K562 (cell line): ENCODE results near the gene UCN. TPM values are rescaled to one million over a fixed set of nuclear protein-coding genes. Genes with fewer than 3 reads are reported as not detected.

Experiments
- BCLAF1 ChIP-seq, 2 experiments: fragments of 450-650 bp in 1 of 2; IDR thresholded peaks; 2 replicates each; pipeline ENCODE4 v1.6.1; 2011 to 2017; ENCODE audit warnings: low read depth in 2 of 2, antibody characterized with exemption in 1 of 2, borderline replicate concordance in 1 of 2, low read length in 1 of 2, mild to moderate bottlenecking in 1 of 2, mixed read lengths in 1 of 2; ENCODE audit not compliant: control insufficient read depth in 1 of 2
- BRF1 ChIP-seq: IDR thresholded peaks from 3 replicates; pipeline ENCODE4 v1.6.1; 2011; ENCODE audit warnings: borderline replicate concordance, mild to moderate bottlenecking; ENCODE audit not compliant: insufficient read length; ENCODE audit errors: extremely low read depth
- CREB3L1 ChIP-seq: fragments of 450-650 bp; IDR thresholded peaks from 2 replicates; pipeline ENCODE4 v1.6.1; 2014; ENCODE audit warnings: low read depth, mild to moderate bottlenecking, moderate library complexity, borderline replicate concordance
- CREBBP ChIP-seq: IDR thresholded peaks from one replicate; pipeline ENCODE4 v1.6.1; 2012; ENCODE audit warnings: low read depth, mild to moderate bottlenecking, control low read depth, inconsistent platforms, low read length
- GTF2B ChIP-seq: IDR thresholded peaks from 2 replicates; pipeline ENCODE4 v1.6.1; 2011; ENCODE audit not compliant: insufficient read length; ENCODE audit errors: extremely low read depth
- HDAC3 ChIP-seq: fragments of 450-650 bp; IDR thresholded peaks from 2 replicates; pipeline ENCODE4 v1.6.1; 2018; ENCODE audit warnings: borderline replicate concordance, mild to moderate bottlenecking, moderate library complexity; ENCODE audit not compliant: partially characterized antibody
- JUNB ChIP-seq: fragments of 450-650 bp; formaldehyde crosslinking; conservative IDR thresholded peaks from 2 replicates; pipeline ENCODE4 v1.4.0; 2020; ENCODE audit warnings: mild to moderate bottlenecking
- KDM5B ChIP-seq: fragments of 200-600 bp; sonication (generic); IDR thresholded peaks from 2 replicates; pipeline ENCODE4 v1.6.1; 2012; ENCODE audit warnings: low read depth, mild to moderate bottlenecking, moderate library complexity, low read length, control low read depth, inconsistent platforms; ENCODE audit not compliant: insufficient replicate concordance
- KLF10 ChIP-seq: fragments of 250-450 bp; sonication (Bioruptor Pico); IDR thresholded peaks from 2 replicates; pipeline ENCODE4 v1.6.1; 2021; ENCODE audit warnings: matching md5 sums
- PCBP1 ChIP-seq: fragments of 200-400 bp; formaldehyde crosslinking; IDR thresholded peaks from 2 replicates; pipeline ENCODE4 v1.6.1; 2018; ENCODE audit warnings: mild to moderate bottlenecking, low read depth, low read length; ENCODE audit not compliant: poor library complexity, severe bottlenecking
- ZNF449 ChIP-seq: fragments of 250-450 bp; sonication (Bioruptor Pico); IDR thresholded peaks from 2 replicates; pipeline ENCODE4 v1.8.0; 2022; ENCODE audit warnings: moderate library complexity, mild to moderate bottlenecking, inconsistent platforms
- ZNF830 ChIP-seq: fragments of 250-450 bp; sonication (Bioruptor Pico); IDR thresholded peaks from 2 replicates; pipeline ENCODE4 v1.5.0; 2021; ENCODE audit warnings: mild to moderate bottlenecking
- polyA plus RNA-seq, 8 experiments: library from polyadenylated mRNA; depleted of rRNA in 4 of 8; stranded (reverse) in 5 of 8; unstranded in 3 of 8; fragments of >200 nt; fragmentation: Nextera tagmentation in 2 of 8; fragmentation: Illumina TruSeq in 1 of 8; extraction: Ambion mirVana in 2 of 8; extraction: Trizol in 1 of 8; gene quantifications; 2 replicates each; pipeline versions ENCODE4 v1.2.1 to v1.2.3, GENCODE V29; 2011 to 2014; ENCODE audit warnings: inconsistent platforms in 1 of 8, missing spikeins in 1 of 8
- total RNA-seq, 7 experiments: library from RNA; depleted of rRNA in 6 of 7; stranded (reverse); fragments of >200 nt in 6 of 7; fragmentation: Illumina TruSeq in 2 of 7; extraction: Trizol in 2 of 7; gene quantifications; 2 replicates each; pipeline versions ENCODE4 v1.2.1 to v1.2.3, GENCODE V29; 2011 to 2021; ENCODE audit warnings: low replicate concordance in 1 of 7
- TF ChIP-seq, protein P1 (sequence below): fragments of 250-450 bp; sonication (Bioruptor Pico); IDR thresholded peaks from 2 replicates; pipeline ENCODE4 v1.5.0; 2020; ENCODE audit warnings: mild to moderate bottlenecking, borderline replicate concordance
- TF ChIP-seq, protein P2 (sequence below): fragments of 450-650 bp; IDR thresholded peaks from 2 replicates; pipeline ENCODE4 v1.7.0; 2016; ENCODE audit warnings: borderline replicate concordance

The UCN gene
- total and polyA plus RNA-seq, 9 of the 15 experiments (the other 6 are each of a cell fraction or from before 2014, with no cell fraction given), result 0.10 to 2.7 (median 0.43) TPM

GRCh38 chr2:27356382-27357181 is 48.3 kb upstream of the UCN start, which contains the start of gene GTF3C2 (continued):
- TF ChIP-seq GTF2B (peak; percentile 5), KLF10 (CRISPR knock-in tag) (no peak), BRF1 (no peak), HDAC3 (peak; percentile 97), JUNB (CRISPR knock-in tag) (no peak), BCLAF1 (IDR thresholded peaks at IDR 0.05; ENCODE audit: borderline replicate concordance in 1 of 2, control insufficient read depth in 1 of 2, low read depth in 2 of 2, low read length in 1 of 2) (peak; percentile 35 to 62; a peak in 2 of 4 replicates), KDM5B (peak; percentile 53), CREBBP (no peak), CREB3L1 (peak; percentile 88), PCBP1 (no peak), ZNF449 (CRISPR knock-in tag) (no peak), ZNF830 (CRISPR knock-in tag) (peak; percentile 61; the same call in 1 of the 2 replicates)
- TF ChIP-seq, protein P1, sequence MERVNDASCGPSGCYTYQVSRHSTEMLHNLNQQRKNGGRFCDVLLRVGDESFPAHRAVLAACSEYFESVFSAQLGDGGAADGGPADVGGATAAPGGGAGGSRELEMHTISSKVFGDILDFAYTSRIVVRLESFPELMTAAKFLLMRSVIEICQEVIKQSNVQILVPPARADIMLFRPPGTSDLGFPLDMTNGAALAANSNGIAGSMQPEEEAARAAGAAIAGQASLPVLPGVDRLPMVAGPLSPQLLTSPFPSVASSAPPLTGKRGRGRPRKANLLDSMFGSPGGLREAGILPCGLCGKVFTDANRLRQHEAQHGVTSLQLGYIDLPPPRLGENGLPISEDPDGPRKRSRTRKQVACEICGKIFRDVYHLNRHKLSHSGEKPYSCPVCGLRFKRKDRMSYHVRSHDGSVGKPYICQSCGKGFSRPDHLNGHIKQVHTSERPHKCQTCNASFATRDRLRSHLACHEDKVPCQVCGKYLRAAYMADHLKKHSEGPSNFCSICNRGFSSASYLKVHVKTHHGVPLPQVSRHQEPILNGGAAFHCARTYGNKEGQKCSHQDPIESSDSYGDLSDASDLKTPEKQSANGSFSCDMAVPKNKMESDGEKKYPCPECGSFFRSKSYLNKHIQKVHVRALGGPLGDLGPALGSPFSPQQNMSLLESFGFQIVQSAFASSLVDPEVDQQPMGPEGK (CRISPR knock-in tag), result no peak
- TF ChIP-seq, protein P2, sequence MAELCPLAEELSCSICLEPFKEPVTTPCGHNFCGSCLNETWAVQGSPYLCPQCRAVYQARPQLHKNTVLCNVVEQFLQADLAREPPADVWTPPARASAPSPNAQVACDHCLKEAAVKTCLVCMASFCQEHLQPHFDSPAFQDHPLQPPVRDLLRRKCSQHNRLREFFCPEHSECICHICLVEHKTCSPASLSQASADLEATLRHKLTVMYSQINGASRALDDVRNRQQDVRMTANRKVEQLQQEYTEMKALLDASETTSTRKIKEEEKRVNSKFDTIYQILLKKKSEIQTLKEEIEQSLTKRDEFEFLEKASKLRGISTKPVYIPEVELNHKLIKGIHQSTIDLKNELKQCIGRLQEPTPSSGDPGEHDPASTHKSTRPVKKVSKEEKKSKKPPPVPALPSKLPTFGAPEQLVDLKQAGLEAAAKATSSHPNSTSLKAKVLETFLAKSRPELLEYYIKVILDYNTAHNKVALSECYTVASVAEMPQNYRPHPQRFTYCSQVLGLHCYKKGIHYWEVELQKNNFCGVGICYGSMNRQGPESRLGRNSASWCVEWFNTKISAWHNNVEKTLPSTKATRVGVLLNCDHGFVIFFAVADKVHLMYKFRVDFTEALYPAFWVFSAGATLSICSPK, result no peak
